BE2C (cell line): Measurements from ENCODE around the gene ZFYVE28.

Source experiments
- DNase-seq: peaks from one replicate; pipeline ENCODE4 v3.0.0-alpha.2; 2020
- H3K27me3 ChIP-seq: fragments of 250-450 bp; sonication (Bioruptor Pico); 2 replicates; pipeline ENCODE4 v1.5.1; 2020; ENCODE audit warnings: mild to moderate bottlenecking
- H3K36me3 ChIP-seq: fragments of 250-450 bp; sonication (Bioruptor Pico); 2 replicates; pipeline ENCODE4 v1.5.1; 2020; ENCODE audit warnings: mild to moderate bottlenecking
- H3K4me1 ChIP-seq: fragments of 250-450 bp; sonication (Bioruptor Pico); 2 replicates; pipeline ENCODE4 v1.5.1; 2020
- H3K4me3 ChIP-seq: 2 replicates; pipeline ENCODE4 v1.5.1; 2011; ENCODE audit warnings: low read depth, low read length
- H3K9me3 ChIP-seq: fragments of 250-450 bp; sonication (Bioruptor Pico); 2 replicates; pipeline ENCODE4 v1.5.1; 2020
- TF ChIP-seq, protein P1 (sequence below): IDR thresholded peaks from 2 replicates; pipeline ENCODE4 v1.5.1; 2012; ENCODE audit warnings: mild to moderate bottlenecking, low read depth, low read length

Gene ZFYVE28

GRCh38 chr4:2390784-2391421 lies 27.5 kb downstream of the ZFYVE28 start:
- DNase-seq: no peak
- no peaks in the 10 kb centered on the region for H3K9me3 ChIP-seq
- no peaks in the 10 kb centered on the region for H3K4me1 ChIP-seq
- TF ChIP-seq, protein P1, sequence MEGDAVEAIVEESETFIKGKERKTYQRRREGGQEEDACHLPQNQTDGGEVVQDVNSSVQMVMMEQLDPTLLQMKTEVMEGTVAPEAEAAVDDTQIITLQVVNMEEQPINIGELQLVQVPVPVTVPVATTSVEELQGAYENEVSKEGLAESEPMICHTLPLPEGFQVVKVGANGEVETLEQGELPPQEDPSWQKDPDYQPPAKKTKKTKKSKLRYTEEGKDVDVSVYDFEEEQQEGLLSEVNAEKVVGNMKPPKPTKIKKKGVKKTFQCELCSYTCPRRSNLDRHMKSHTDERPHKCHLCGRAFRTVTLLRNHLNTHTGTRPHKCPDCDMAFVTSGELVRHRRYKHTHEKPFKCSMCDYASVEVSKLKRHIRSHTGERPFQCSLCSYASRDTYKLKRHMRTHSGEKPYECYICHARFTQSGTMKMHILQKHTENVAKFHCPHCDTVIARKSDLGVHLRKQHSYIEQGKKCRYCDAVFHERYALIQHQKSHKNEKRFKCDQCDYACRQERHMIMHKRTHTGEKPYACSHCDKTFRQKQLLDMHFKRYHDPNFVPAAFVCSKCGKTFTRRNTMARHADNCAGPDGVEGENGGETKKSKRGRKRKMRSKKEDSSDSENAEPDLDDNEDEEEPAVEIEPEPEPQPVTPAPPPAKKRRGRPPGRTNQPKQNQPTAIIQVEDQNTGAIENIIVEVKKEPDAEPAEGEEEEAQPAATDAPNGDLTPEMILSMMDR: no peak
- H3K27me3 ChIP-seq: no peaks in the 10 kb centered on the region
- no peaks in the 10 kb centered on the region for H3K36me3 ChIP-seq
- H3K4me3 ChIP-seq: no peak overlapping the region

GRCh38 chr4:2390146-2390545 lies 28.3 kb downstream of the ZFYVE28 start:
- no peaks in the 10 kb centered on the region for H3K36me3 ChIP-seq
- TF ChIP-seq, protein P1: no peak
- no peaks in the 10 kb centered on the region for H3K4me1 ChIP-seq
- no peak overlapping the region for H3K4me3 ChIP-seq
- no peak for DNase-seq
- no peaks in the 10 kb centered on the region for H3K9me3 ChIP-seq
- H3K27me3 ChIP-seq: no peaks in the 10 kb centered on the region

GRCh38 chr4:2389691-2390090 lies 28.8 kb downstream of the ZFYVE28 start:
- Histone ChIP-seq H3K27me3 (no peaks in the 10 kb centered on the region), H3K9me3 (no peaks in the 10 kb centered on the region), H3K4me3 (no peak overlapping the region), H3K4me1 (no peaks in the 10 kb centered on the region), H3K36me3 (no peaks in the 10 kb centered on the region)
- TF ChIP-seq, protein P1: no peak
- no peak for DNase-seq

- no peak overlapping the region for H3K4me3 ChIP-seq
- H3K27me3 ChIP-seq: no peaks in the 10 kb centered on the region
- no peak for DNase-seq
- no peaks in the 10 kb centered on the region for H3K36me3 ChIP-seq
- H3K9me3 ChIP-seq: no peaks in the 10 kb centered on the region
- TF ChIP-seq, protein P1: no peak
- H3K4me1 ChIP-seq: no peaks in the 10 kb centered on the region
Observed at GRCh38 chr4:2388429-2389182, 29.8 kb downstream of the ZFYVE28 start.

- H3K4me1 ChIP-seq: no peaks in the 10 kb centered on the region
- H3K36me3 ChIP-seq: no peaks in the 10 kb centered on the region
- no peak for DNase-seq
- TF ChIP-seq, protein P1: no peak
- H3K27me3 ChIP-seq: no peaks in the 10 kb centered on the region
- no peak overlapping the region for H3K4me3 ChIP-seq
- H3K9me3 ChIP-seq: no peaks in the 10 kb centered on the region
Observed at GRCh38 chr4:2387829-2388228, 30.6 kb downstream of the ZFYVE28 start.

GRCh38 chr4:2387218-2387617 lies 31.2 kb downstream of the ZFYVE28 start:
- Histone ChIP-seq H3K9me3 (no peaks in the 10 kb centered on the region), H3K27me3 (no peaks in the 10 kb centered on the region), H3K36me3 (no peaks in the 10 kb centered on the region), H3K4me3 (no peak overlapping the region), H3K4me1 (no peaks in the 10 kb centered on the region)
- TF ChIP-seq, protein P1: no peak
- no peak for DNase-seq
